ENCODE results near the gene CRK. TPM values are rescaled to one million over a fixed set of nuclear protein-coding genes. Genes with fewer than 3 reads are reported as not detected.
"Not testable (repeated sequence)": the region's sequence is repeated elsewhere in the genome, so short reads cannot be mapped to it uniquely, and the experiment has no call there.

The CRK gene
- total RNA-seq, 1 experiment from 2014 or later, result 57.9 TPM

GRCh38 chr17:1420981-1421380 lies 35.1 kb downstream of the CRK start:
- Histone ChIP-seq H3K4me3 (no peak overlapping the region), H2AFZ (no peak overlapping the region), H3F3A (ENCODE audit: insufficient read depth, low read depth) (peaks cover 50% of the 10 kb centered on the region), H3K9me2 (ENCODE audit: insufficient read depth) (no peaks in the 10 kb centered on the region), H3K27me3 (ENCODE audit: insufficient read depth, low read depth) (no peaks in the 10 kb centered on the region), H3K9me3 (ENCODE audit: insufficient read depth, low read depth) (no peaks in the 10 kb centered on the region), H4K20me1 (ENCODE audit: insufficient read depth) (peaks cover 34% of the 10 kb centered on the region), H3K27ac (no peak overlapping the region), H3K36me3 (ENCODE audit: low read depth) (peaks cover 22% of the 10 kb centered on the region), H3K4me2 (no peak overlapping the region), H3K79me2 (ENCODE audit: low read depth) (peaks cover 30% of the 10 kb centered on the region), H3K4me1 (replicated peaks; ENCODE audit: insufficient read depth) (peaks cover 10% of the 10 kb centered on the region)
- ChIA-PET CTCF (no interaction called here), POLR2A (ENCODE audit: unreplicated experiment) (no interaction called here)
- intact Hi-C loops (cut with micrococcal nuclease; ENCODE audit: unreplicated experiment), result no loop called here
- no TSS peak for BruUV-seq (replicated peaks)
- DNase-seq, result no peak
- no peak for TF ChIP-seq EZH2 (IDR thresholded peaks at IDR 0.05; ENCODE audit: low read depth)
- no peak for TF ChIP-seq CTCF (conservative IDR thresholded peaks at IDR 0.05)

GRCh38 chr17:1420163-1420562 lies 35.9 kb downstream of the CRK start:
- intact Hi-C loops (cut with micrococcal nuclease; ENCODE audit: unreplicated experiment), result no loop called here
- Histone ChIP-seq H3K79me2 (ENCODE audit: low read depth) (peaks cover 22% of the 10 kb centered on the region), H3K27ac (no peak overlapping the region), H3K4me3 (no peak overlapping the region), H3K9me3 (ENCODE audit: insufficient read depth, low read depth) (no peaks in the 10 kb centered on the region), H3F3A (ENCODE audit: insufficient read depth, low read depth) (peaks cover 50% of the 10 kb centered on the region), H2AFZ (no peak overlapping the region), H3K36me3 (ENCODE audit: low read depth) (peaks cover 22% of the 10 kb centered on the region), H3K27me3 (ENCODE audit: insufficient read depth, low read depth) (no peaks in the 10 kb centered on the region), H3K4me1 (replicated peaks; ENCODE audit: insufficient read depth) (peaks cover 10% of the 10 kb centered on the region), H3K9me2 (ENCODE audit: insufficient read depth) (no peaks in the 10 kb centered on the region), H4K20me1 (ENCODE audit: insufficient read depth) (peaks cover 34% of the 10 kb centered on the region), H3K4me2 (no peak overlapping the region)
- BruUV-seq (replicated peaks), result no TSS peak
- TF ChIP-seq EZH2 (IDR thresholded peaks at IDR 0.05; ENCODE audit: low read depth) (no peak), CTCF (conservative IDR thresholded peaks at IDR 0.05) (no peak)
- ChIA-PET POLR2A (ENCODE audit: unreplicated experiment) (no interaction called here), CTCF (no interaction called here)
- no peak for DNase-seq

- peaks cover 45% of the 10 kb centered on the region for H3F3A ChIP-seq (ENCODE audit: insufficient read depth, low read depth)
- H3K9me2 ChIP-seq (ENCODE audit: insufficient read depth); H3K27me3 ChIP-seq (ENCODE audit: insufficient read depth, low read depth); DNase-seq; BruUV-seq (replicated peaks); H2AFZ ChIP-seq; intact Hi-C loops (cut with micrococcal nuclease; ENCODE audit: unreplicated experiment); H3K9me3 ChIP-seq (ENCODE audit: insufficient read depth, low read depth); H3K4me2 ChIP-seq; H3K27ac ChIP-seq; H3K4me3 ChIP-seq; POLR2A ChIA-PET (ENCODE audit: unreplicated experiment): not testable (repeated sequence)
- CTCF ChIA-PET, result interaction anchor here (0.6 kb wide), 1 partner anchor 39 kb away, joined by 3 read pairs; no protein-coding TSS in a partner anchor
- peaks cover 13% of the 10 kb centered on the region for H3K4me1 ChIP-seq (replicated peaks; ENCODE audit: insufficient read depth)
- H4K20me1 ChIP-seq (ENCODE audit: insufficient read depth), result peaks cover 30% of the 10 kb centered on the region
- peaks cover 21% of the 10 kb centered on the region for H3K79me2 ChIP-seq (ENCODE audit: low read depth)
- H3K36me3 ChIP-seq (ENCODE audit: low read depth), result peaks cover 22% of the 10 kb centered on the region
Observed at GRCh38 chr17:1418476-1418875, 37.6 kb downstream of the CRK start.

GRCh38 chr17:1416414-1416813 lies 39.6 kb downstream of the CRK start:
- H3K4me2 ChIP-seq, result no peak overlapping the region
- DNase-seq, result no peak
- no TSS peak for BruUV-seq (replicated peaks)
- H3K79me2 ChIP-seq (ENCODE audit: low read depth), result peaks cover 8% of the 10 kb centered on the region; the same call in 1 of the 2 replicates
- peaks cover 14% of the 10 kb centered on the region for H3K4me1 ChIP-seq (replicated peaks; ENCODE audit: insufficient read depth)
- H3K27me3 ChIP-seq (ENCODE audit: insufficient read depth, low read depth), result no peaks in the 10 kb centered on the region
- H3K27ac ChIP-seq, result no peak overlapping the region
- CTCF ChIA-PET, result no interaction called here
- H3K9me3 ChIP-seq (ENCODE audit: insufficient read depth, low read depth), result no peaks in the 10 kb centered on the region
- H3F3A ChIP-seq (ENCODE audit: insufficient read depth, low read depth), result peaks cover 50% of the 10 kb centered on the region
- H2AFZ ChIP-seq, result no peak overlapping the region
- peaks cover 15% of the 10 kb centered on the region for H3K36me3 ChIP-seq (ENCODE audit: low read depth)
- no peak overlapping the region for H3K4me3 ChIP-seq
- no peak for TF ChIP-seq CTCF (conservative IDR thresholded peaks at IDR 0.05)
- no peak for TF ChIP-seq EZH2 (IDR thresholded peaks at IDR 0.05; ENCODE audit: low read depth)
- POLR2A ChIA-PET (ENCODE audit: unreplicated experiment), result interaction anchor here (0.6 kb wide), 1 partner anchor 20 kb away, joined by 6 read pairs; no protein-coding TSS in a partner anchor
- no peaks in the 10 kb centered on the region for H3K9me2 ChIP-seq (ENCODE audit: insufficient read depth)
- intact Hi-C loops (cut with micrococcal nuclease; ENCODE audit: unreplicated experiment), result no loop called here
- H4K20me1 ChIP-seq (ENCODE audit: insufficient read depth), result peaks cover 16% of the 10 kb centered on the region
